DOHH2 (cell line): ENCODE measurements around the gene ASAP2.

Source experiments
- H3F3A ChIP-seq: fragments of 200-600 bp; sonication (generic), shearing (Covaris generic); 2 replicates; pipeline ENCODE4 v1.6.0; 2016; ENCODE audit warnings: antibody characterized with exemption, mild to moderate bottlenecking; ENCODE audit not compliant: control insufficient read depth, insufficient read depth
- H3K27ac ChIP-seq: fragments of 200-600 bp; sonication (generic); 2 replicates; pipeline ENCODE4 v1.5.1; 2014; ENCODE audit warnings: low read depth, mild to moderate bottlenecking, low read length, moderate library complexity
- H3K27me3 ChIP-seq: fragments of 200-600 bp; sonication (generic); 2 replicates; pipeline ENCODE4 v1.6.1; 2014; ENCODE audit warnings: mild to moderate bottlenecking, low read length, mixed read lengths; ENCODE audit not compliant: control insufficient read depth
- H3K36me3 ChIP-seq: fragments of 200-600 bp; sonication (generic); 2 replicates; pipeline ENCODE4 v1.6.1; 2014; ENCODE audit warnings: mild to moderate bottlenecking, low read length, moderate library complexity, mixed read lengths; ENCODE audit not compliant: control insufficient read depth
- H3K4me1 ChIP-seq: fragments of 200-600 bp; sonication (generic); 2 replicates; pipeline ENCODE4 v1.6.1; 2014; ENCODE audit warnings: mild to moderate bottlenecking, low read length, mixed read lengths; ENCODE audit not compliant: control insufficient read depth
- H3K4me2 ChIP-seq: fragments of 200-600 bp; sonication (generic); 2 replicates; pipeline ENCODE4 v1.6.0; 2014; ENCODE audit warnings: mild to moderate bottlenecking, low read length, moderate library complexity
- H3K4me3 ChIP-seq: fragments of 200-600 bp; sonication (generic); 2 replicates; pipeline ENCODE4 v1.5.1; 2014; ENCODE audit warnings: mild to moderate bottlenecking, low read length, mixed read lengths
- H3K79me2 ChIP-seq: fragments of 200-600 bp; sonication (generic); 2 replicates; pipeline ENCODE4 v1.6.1; 2014; ENCODE audit warnings: mild to moderate bottlenecking, low read length, mixed read lengths; ENCODE audit not compliant: control insufficient read depth
- H3K9me2 ChIP-seq: fragments of 200-600 bp; sonication (generic); replicated peaks from 2 replicates; pipeline ENCODE4 v1.6.1; 2014; ENCODE audit warnings: mild to moderate bottlenecking, low read length, mixed read lengths; ENCODE audit not compliant: control insufficient read depth
- H3K9me3 ChIP-seq: fragments of 200-600 bp; sonication (generic); 2 replicates; pipeline ENCODE4 v1.6.1; 2014; ENCODE audit warnings: antibody characterized with exemption, low read length, mixed read lengths; ENCODE audit not compliant: control insufficient read depth, insufficient read depth
- H4K20me1 ChIP-seq: fragments of 200-600 bp; sonication (generic); 2 replicates; pipeline ENCODE4 v1.6.0; 2014; ENCODE audit warnings: low read depth, mild to moderate bottlenecking, antibody characterized with exemption, low read length, moderate library complexity; ENCODE audit not compliant: control insufficient read depth, insufficient read depth
- EZH2phosphoT487 ChIP-seq: fragments of 200-600 bp; sonication (generic); IDR thresholded peaks from 2 replicates; pipeline ENCODE4 v1.6.1; 2017; ENCODE audit warnings: borderline replicate concordance, mild to moderate bottlenecking, antibody characterized with exemption, low read length, moderate library complexity, mixed read lengths
- TF ChIP-seq, protein P1 (sequence below): fragments of 200-600 bp; sonication (generic); IDR thresholded peaks from one replicate; pipeline ENCODE4 v1.5.1; 2014; ENCODE audit warnings: antibody characterized with exemption, mild to moderate bottlenecking, low read depth, low read length; ENCODE audit not compliant: poor library complexity, severe bottlenecking

Gene ASAP2

DNA sequence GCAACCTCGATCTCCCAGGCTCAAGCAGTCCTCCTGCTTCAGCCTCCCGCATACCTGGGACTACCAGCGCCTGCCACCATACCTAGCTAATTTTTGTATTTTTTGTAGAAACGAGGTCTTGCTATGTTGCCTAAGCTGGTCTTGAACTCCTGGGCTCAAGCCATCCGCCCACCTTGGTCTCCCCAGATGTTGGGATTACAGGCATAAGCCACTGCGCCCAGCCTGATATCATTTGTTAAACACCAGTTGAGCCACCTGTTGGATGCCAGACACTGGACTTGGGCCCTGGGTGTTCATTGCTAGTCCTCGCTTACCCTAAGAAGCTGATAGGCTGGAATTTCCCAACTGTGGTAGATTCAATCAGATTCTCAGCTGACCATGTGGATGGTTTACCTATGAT is 136.9 kb downstream of the ASAP2 start:
- TF ChIP-seq EZH2phosphoT487, result no peak
- TF ChIP-seq, protein P1, sequence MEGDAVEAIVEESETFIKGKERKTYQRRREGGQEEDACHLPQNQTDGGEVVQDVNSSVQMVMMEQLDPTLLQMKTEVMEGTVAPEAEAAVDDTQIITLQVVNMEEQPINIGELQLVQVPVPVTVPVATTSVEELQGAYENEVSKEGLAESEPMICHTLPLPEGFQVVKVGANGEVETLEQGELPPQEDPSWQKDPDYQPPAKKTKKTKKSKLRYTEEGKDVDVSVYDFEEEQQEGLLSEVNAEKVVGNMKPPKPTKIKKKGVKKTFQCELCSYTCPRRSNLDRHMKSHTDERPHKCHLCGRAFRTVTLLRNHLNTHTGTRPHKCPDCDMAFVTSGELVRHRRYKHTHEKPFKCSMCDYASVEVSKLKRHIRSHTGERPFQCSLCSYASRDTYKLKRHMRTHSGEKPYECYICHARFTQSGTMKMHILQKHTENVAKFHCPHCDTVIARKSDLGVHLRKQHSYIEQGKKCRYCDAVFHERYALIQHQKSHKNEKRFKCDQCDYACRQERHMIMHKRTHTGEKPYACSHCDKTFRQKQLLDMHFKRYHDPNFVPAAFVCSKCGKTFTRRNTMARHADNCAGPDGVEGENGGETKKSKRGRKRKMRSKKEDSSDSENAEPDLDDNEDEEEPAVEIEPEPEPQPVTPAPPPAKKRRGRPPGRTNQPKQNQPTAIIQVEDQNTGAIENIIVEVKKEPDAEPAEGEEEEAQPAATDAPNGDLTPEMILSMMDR, result no peak

DNA sequence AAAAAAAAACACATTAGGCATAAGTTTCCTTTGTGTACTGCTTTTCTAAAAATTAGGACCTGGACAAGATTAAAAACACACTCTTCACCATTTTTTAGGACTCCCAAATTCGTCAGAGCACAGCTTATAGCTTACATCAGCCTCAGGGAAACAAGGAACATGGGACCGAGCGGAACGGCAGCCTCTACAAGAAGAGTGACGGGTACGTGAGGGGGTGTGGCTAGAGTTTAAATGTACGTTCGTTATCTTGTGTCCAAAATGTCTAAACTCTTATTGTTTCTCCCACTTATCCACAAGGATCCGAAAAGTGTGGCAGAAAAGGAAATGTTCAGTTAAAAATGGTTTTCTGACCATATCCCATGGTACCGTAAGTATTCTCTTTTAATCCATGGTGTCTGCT is 137.8 kb downstream of the ASAP2 start:
- no peaks in the 10 kb centered on the region for H4K20me1 ChIP-seq
- H3K36me3 ChIP-seq, result no peaks in the 10 kb centered on the region
- no peak overlapping the region for H3K27ac ChIP-seq
- H3K4me2 ChIP-seq, result no peak overlapping the region
- no peaks in the 10 kb centered on the region for H3K79me2 ChIP-seq
- H3K27me3 ChIP-seq, result peaks cover 10% of the 10 kb centered on the region; the same call in 1 of the 2 replicates
- no peak overlapping the region for H3K4me3 ChIP-seq
- H3K9me2 ChIP-seq, result no peaks in the 10 kb centered on the region
- no peaks in the 10 kb centered on the region for H3K4me1 ChIP-seq
- no peaks in the 10 kb centered on the region for H3K9me3 ChIP-seq
- H3F3A ChIP-seq, result no peaks in the 10 kb centered on the region
- TF ChIP-seq, protein P1, result no peak
- no peak for TF ChIP-seq EZH2phosphoT487

More for the DNA sequence above, 136.9 kb downstream of the ASAP2 start:
- H3K4me2 ChIP-seq, result no peak overlapping the region
- H3K4me3 ChIP-seq, result no peak overlapping the region
- H3K27ac ChIP-seq, result no peak overlapping the region
- H3K79me2 ChIP-seq, result no peaks in the 10 kb centered on the region
- H3K27me3 ChIP-seq, result peaks cover 10% of the 10 kb centered on the region; the same call in 1 of the 2 replicates
- no peaks in the 10 kb centered on the region for H3K36me3 ChIP-seq
- no peaks in the 10 kb centered on the region for H3K9me2 ChIP-seq
- H3K4me1 ChIP-seq, result no peaks in the 10 kb centered on the region
- H3F3A ChIP-seq, result no peaks in the 10 kb centered on the region
- H3K9me3 ChIP-seq, result no peaks in the 10 kb centered on the region
- H4K20me1 ChIP-seq, result no peaks in the 10 kb centered on the region

DNA sequence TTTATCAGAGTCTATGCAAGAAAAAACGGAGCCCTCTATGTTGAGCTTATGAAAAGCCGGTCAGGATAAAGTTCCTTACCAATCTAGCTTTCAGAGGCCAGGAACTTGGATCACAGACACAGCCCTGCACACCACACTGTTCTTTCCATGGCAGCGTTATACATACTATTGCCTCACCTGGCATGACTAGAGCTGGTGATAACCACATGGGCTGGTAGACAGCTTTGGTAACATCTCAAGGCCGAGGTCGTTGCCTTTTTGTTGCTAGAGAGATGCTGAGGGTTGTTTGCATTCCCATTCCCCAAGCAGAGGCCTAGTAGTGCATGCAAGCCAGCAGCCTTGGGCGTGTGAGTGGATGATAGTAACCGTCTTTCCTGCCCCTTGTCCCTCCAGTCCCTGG is 138.7 kb downstream of the ASAP2 start:
- no peak for TF ChIP-seq EZH2phosphoT487
- TF ChIP-seq, protein P1, result no peak
- Histone ChIP-seq H4K20me1 (no peaks in the 10 kb centered on the region), H3K36me3 (no peaks in the 10 kb centered on the region), H3K27ac (no peak overlapping the region), H3K9me2 (no peaks in the 10 kb centered on the region), H3K9me3 (no peaks in the 10 kb centered on the region), H3F3A (no peaks in the 10 kb centered on the region), H3K4me2 (no peak overlapping the region), H3K27me3 (peaks cover 15% of the 10 kb centered on the region), H3K4me3 (no peak overlapping the region), H3K4me1 (no peaks in the 10 kb centered on the region), H3K79me2 (no peaks in the 10 kb centered on the region)

DNA sequence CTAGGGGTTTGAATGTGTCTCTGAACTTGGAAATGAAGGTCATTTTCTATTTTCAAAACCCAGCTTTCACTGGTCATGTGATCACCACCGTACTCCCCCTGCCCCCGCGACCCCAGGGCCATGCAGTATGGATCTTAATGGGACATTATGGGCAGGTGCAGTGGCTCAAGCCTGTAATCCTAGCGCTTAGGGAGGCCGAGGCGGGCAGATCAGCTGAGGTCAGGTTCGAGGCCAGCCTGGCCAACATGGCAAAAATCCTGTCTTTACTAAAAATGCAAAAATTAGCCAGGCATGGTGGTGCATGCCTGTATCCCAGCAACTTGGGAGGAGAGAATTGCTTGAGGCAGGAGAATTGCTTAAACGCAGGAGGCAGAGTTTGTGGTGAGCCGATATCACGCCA is 139.4 kb downstream of the ASAP2 start:
- TF ChIP-seq EZH2phosphoT487, result no peak
- TF ChIP-seq, protein P1, result no peak
- Histone ChIP-seq H3K4me2 (no peak overlapping the region), H3F3A (no peaks in the 10 kb centered on the region), H3K9me3 (no peaks in the 10 kb centered on the region), H3K79me2 (no peaks in the 10 kb centered on the region), H3K9me2 (no peaks in the 10 kb centered on the region), H3K4me1 (no peaks in the 10 kb centered on the region), H3K27ac (no peak overlapping the region), H4K20me1 (no peaks in the 10 kb centered on the region), H3K36me3 (no peaks in the 10 kb centered on the region), H3K4me3 (no peak overlapping the region), H3K27me3 (peaks cover 19% of the 10 kb centered on the region)
